Measurements from ENCODE around the gene LPP.
A peak's percentile ranks its signal among the peaks of the same experiment; 100 is the strongest.

The LPP gene

GRCh38 chr3:188829130-188829529, 675.2 kb downstream of the LPP start:
- no peak for DNase-seq (ENCODE audit: low read depth)
- H3K4me3 ChIP-seq (ENCODE audit: control insufficient read depth, low read depth, low read length), result no peak overlapping the region
- TF ChIP-seq CTCF (IDR thresholded peaks at IDR 0.05; ENCODE audit: control insufficient read depth, insufficient read depth, low read depth, low read length, missing control alignments), result no peak

- TF ChIP-seq CTCF (IDR thresholded peaks at IDR 0.05; ENCODE audit: control insufficient read depth, insufficient read depth, low read depth, low read length, missing control alignments), result no peak
- H3K4me3 ChIP-seq (ENCODE audit: control insufficient read depth, low read depth, low read length), result no peak overlapping the region
- no peak for DNase-seq (ENCODE audit: low read depth)
Measured at GRCh38 chr3:188829576-188829975, 675.6 kb downstream of the LPP start.

- DNase-seq (ENCODE audit: low read depth), result no peak
- H3K4me3 ChIP-seq (ENCODE audit: control insufficient read depth, low read depth, low read length), result no peak overlapping the region
- peak; percentile 37 for TF ChIP-seq CTCF (IDR thresholded peaks at IDR 0.05; ENCODE audit: control insufficient read depth, insufficient read depth, low read depth, low read length, missing control alignments)
Measured at GRCh38 chr3:188830893-188831292, 676.9 kb downstream of the LPP start.

- no peak for DNase-seq (ENCODE audit: low read depth)
Measured at GRCh38 chr3:188832146-188832545, 678.2 kb downstream of the LPP start.

GRCh38 chr3:188832961-188833721, 679.2 kb downstream of the LPP start:
- no peak overlapping the region for H3K4me3 ChIP-seq (ENCODE audit: control insufficient read depth, low read depth, low read length)
- no peak for DNase-seq (ENCODE audit: low read depth)
- TF ChIP-seq CTCF (IDR thresholded peaks at IDR 0.05; ENCODE audit: control insufficient read depth, insufficient read depth, low read depth, low read length, missing control alignments), result no peak

More at GRCh38 chr3:188832146-188832545, 678.2 kb downstream of the LPP start:
- no peak overlapping the region for H3K4me3 ChIP-seq (ENCODE audit: control insufficient read depth, low read depth, low read length)
- TF ChIP-seq CTCF (IDR thresholded peaks at IDR 0.05; ENCODE audit: control insufficient read depth, insufficient read depth, low read depth, low read length, missing control alignments), result no peak

GRCh38 chr3:188834349-188834748, 680.4 kb downstream of the LPP start:
- no peak for DNase-seq (ENCODE audit: low read depth)
- TF ChIP-seq CTCF (IDR thresholded peaks at IDR 0.05; ENCODE audit: control insufficient read depth, insufficient read depth, low read depth, low read length, missing control alignments), result no peak

More at GRCh38 chr3:188834349-188834748, 680.4 kb downstream of the LPP start:
- H3K4me3 ChIP-seq (ENCODE audit: control insufficient read depth, low read depth, low read length), result no peak overlapping the region

All from AG09309 (cell line).